A549 (cell line): ENCODE data around the gene ARF1. TPM values are rescaled to one million over a fixed set of nuclear protein-coding genes. Genes with fewer than 3 reads are reported as not detected.

ENCODE experiments used
- ATAC-seq, 2 experiments: fragments of 200-7000 bp in 1 of 2; fragments of >200 bp in 1 of 2; cut with Nextera tagmentation in 1 of 2; cut with Tn5 transposase in 1 of 2; 3 replicates each; pipeline versions ENCODE4 v1.8.0 to v1.9.1; 2018 to 2020; ENCODE audit warnings: mild to moderate bottlenecking in 1 of 2, moderate library complexity in 1 of 2
- CTCF ChIA-PET: fragments of 300-600 bp; sonication (Branson Sonifier 250); formaldehyde crosslinking; extraction: SDS; loops from one replicate; lab custom pipeline; 2021; ENCODE audit warnings: antibody characterized with exemption, inconsistent platforms; lab: Yijun Ruan, JAX
- POLR2A ChIA-PET: fragments of 350-600 bp; formaldehyde crosslinking; extraction: SDS; loops from one replicate; lab custom pipeline; 2021; ENCODE audit warnings: antibody characterized with exemption, inconsistent platforms; lab: Yijun Ruan, JAX
- DNase-seq, 2 experiments: peaks; one replicate each; pipeline versions ENCODE4 v3.0.0 to v3.0.0-alpha.2; 2011 to 2016; ENCODE audit warnings: low read depth in 1 of 2, low spot score in 1 of 2
- FAIRE-seq: peaks from 2 replicates; lab custom pipeline; 2011; peaks lifted over from hg19 to GRCh38; lab: Jason Lieb, UNC
- H3K27ac ChIP-seq, 2 experiments: fragments of >200 bp; sonication (Bioruptor Twin); formaldehyde crosslinking; 3 replicates each; pipeline ENCODE4 v1.5.1; 2016 to 2017
- H3K4me1 ChIP-seq: fragments of >200 bp; sonication (Bioruptor Twin); formaldehyde crosslinking; 3 replicates; pipeline ENCODE4 v1.6.1; 2016
- H3K4me2 ChIP-seq: fragments of >200 bp; sonication (Bioruptor Twin); formaldehyde crosslinking; 3 replicates; pipeline ENCODE4 v1.6.1; 2016
- H3K4me3 ChIP-seq: fragments of >200 bp; sonication (Bioruptor Twin); formaldehyde crosslinking; 3 replicates; pipeline ENCODE4 v1.5.1; 2016
- H3K9me3 ChIP-seq: fragments of >200 bp; sonication (Bioruptor Twin); formaldehyde crosslinking; 3 replicates; pipeline ENCODE4 v1.6.1; 2016
- CBX8 ChIP-seq: fragments of 200-600 bp; sonication (generic); IDR thresholded peaks from 2 replicates; pipeline ENCODE4 v1.6.1; 2016
- CHD4 ChIP-seq: fragments of 200-600 bp; sonication (generic); IDR thresholded peaks from 2 replicates; pipeline ENCODE4 v1.6.1; 2016; ENCODE audit warnings: antibody characterized with exemption, mild to moderate bottlenecking, borderline replicate concordance
- EP300 ChIP-seq, 2 experiments: fragments of >200 bp; sonication (Bioruptor Twin); formaldehyde crosslinking; IDR thresholded peaks; 2 replicates in 1 of 2; 3 replicates in 1 of 2; pipeline ENCODE4 v1.6.1; 2016 to 2017
- ESRRA ChIP-seq: fragments of 150-350 bp; IDR thresholded peaks from 2 replicates; pipeline ENCODE4 v1.6.1; 2014; ENCODE audit warnings: mild to moderate bottlenecking, low read length, borderline replicate concordance
- FOSL2 ChIP-seq, 2 experiments: fragments of 450-650 bp in 1 of 2; fragments of >200 bp in 1 of 2; sonication (Bioruptor Twin) in 1 of 2; formaldehyde crosslinking; IDR thresholded peaks; 2 replicates each; pipeline versions ENCODE4 v1.5.0 to v1.6.1; 2016 to 2020; ENCODE audit warnings: mild to moderate bottlenecking in 1 of 2, moderate library complexity in 1 of 2
- HEYL ChIP-seq: fragments of 250-450 bp; sonication (Bioruptor Pico); IDR thresholded peaks from 2 replicates; pipeline ENCODE4 v1.8.0; 2021; ENCODE audit warnings: mild to moderate bottlenecking, moderate library complexity
- HOXB5 ChIP-seq: fragments of 250-450 bp; sonication (Bioruptor Pico); IDR thresholded peaks from 2 replicates; pipeline ENCODE4 v1.5.0; 2020; ENCODE audit warnings: mild to moderate bottlenecking, moderate library complexity
- KDM5A ChIP-seq: fragments of 200-600 bp; sonication (generic); IDR thresholded peaks from 2 replicates; pipeline ENCODE4 v1.6.1; 2016; ENCODE audit warnings: antibody characterized with exemption, mild to moderate bottlenecking
- MAFK ChIP-seq: fragments of 450-650 bp; IDR thresholded peaks from 2 replicates; pipeline ENCODE4 v1.6.1; 2014; ENCODE audit not compliant: partially characterized antibody
- MAZ ChIP-seq: fragments of 150-350 bp; IDR thresholded peaks from 2 replicates; pipeline ENCODE4 v1.6.1; 2014; ENCODE audit warnings: antibody characterized with exemption, low read depth, low read length, borderline replicate concordance
- NR3C1 ChIP-seq: fragments of >200 bp; sonication (Bioruptor Twin); formaldehyde crosslinking; IDR thresholded peaks from 3 replicates; pipeline ENCODE4 v1.6.1; 2017
- PHF8 ChIP-seq: fragments of 200-600 bp; sonication (generic); IDR thresholded peaks from 2 replicates; pipeline ENCODE4 v1.6.1; 2016; ENCODE audit warnings: low read depth, mild to moderate bottlenecking, antibody characterized with exemption, moderate library complexity, borderline replicate concordance
- RFX5 ChIP-seq: fragments of 450-650 bp; IDR thresholded peaks from 2 replicates; pipeline ENCODE4 v1.7.1; 2014; ENCODE audit warnings: antibody characterized with exemption, mild to moderate bottlenecking, moderate library complexity
- SREBF2 ChIP-seq: fragments of 450-650 bp; IDR thresholded peaks from 2 replicates; pipeline ENCODE4 v1.6.1; 2014; ENCODE audit warnings: mild to moderate bottlenecking, moderate library complexity
- ZC3H11A ChIP-seq: fragments of 450-650 bp; IDR thresholded peaks from 2 replicates; pipeline ENCODE4 v1.6.1; 2014; ENCODE audit warnings: antibody characterized with exemption, mild to moderate bottlenecking
- ZFP36 ChIP-seq: fragments of 450-650 bp; IDR thresholded peaks from 2 replicates; pipeline ENCODE4 v1.6.1; 2014; ENCODE audit warnings: borderline replicate concordance; ENCODE audit not compliant: partially characterized antibody
- ZNF302 ChIP-seq: fragments of 250-450 bp; sonication (Bioruptor Pico); IDR thresholded peaks from 2 replicates; pipeline ENCODE4 v1.9.0; 2021; ENCODE audit warnings: inconsistent platforms, mild to moderate bottlenecking, moderate library complexity
- ZSCAN20 ChIP-seq: fragments of 250-450 bp; sonication (Bioruptor Pico); IDR thresholded peaks from 2 replicates; pipeline ENCODE4 v1.8.0; 2022; ENCODE audit warnings: mild to moderate bottlenecking, moderate library complexity
- WGBS: methylation state at CpG from one replicate; pipeline ENCODE4 v1.1.6; 2017; ENCODE audit errors: missing lambda C conversion rate; 5-methylcytosine and 5-hydroxymethylcytosine counted together
- polyA plus RNA-seq, 4 experiments: library from polyadenylated mRNA; depleted of rRNA in 3 of 4; stranded (reverse); fragments of >200 nt; fragmentation: RNase III in 1 of 4; extraction: RNeasy Plus Mini Kit Qiagen cat#74134 plus additional on column Dnase treatment in 1 of 4; gene quantifications; 2 replicates in 3 of 4; 3 replicates in 1 of 4; pipeline ENCODE4 v1.2.3, GENCODE V29; 2011 to 2017
- TF ChIP-seq, protein P1 (sequence below): fragments of 250-450 bp; sonication (Bioruptor Pico); IDR thresholded peaks from 2 replicates; pipeline ENCODE4 v1.5.0; 2021; ENCODE audit warnings: mild to moderate bottlenecking, moderate library complexity, borderline replicate concordance
- TF ChIP-seq, protein P2 (sequence below): IDR thresholded peaks from 2 replicates; pipeline ENCODE4 v1.6.1; 2012
- TF ChIP-seq, protein P3 (sequence below): fragments of 250-450 bp; sonication (Bioruptor Pico); IDR thresholded peaks from 2 replicates; pipeline ENCODE4 v1.5.0; 2020; ENCODE audit warnings: low read depth, mild to moderate bottlenecking, moderate library complexity
- TF ChIP-seq, protein P4 (sequence below): fragments of >200 bp; sonication (Bioruptor Twin); formaldehyde crosslinking; IDR thresholded peaks from 3 replicates; pipeline ENCODE4 v1.5.1; 2016

ARF1 gene
- polyA plus RNA-seq, 2 of the 4 experiments (the other 2 are of a cell fraction) = 297 to 376 TPM

DNA sequence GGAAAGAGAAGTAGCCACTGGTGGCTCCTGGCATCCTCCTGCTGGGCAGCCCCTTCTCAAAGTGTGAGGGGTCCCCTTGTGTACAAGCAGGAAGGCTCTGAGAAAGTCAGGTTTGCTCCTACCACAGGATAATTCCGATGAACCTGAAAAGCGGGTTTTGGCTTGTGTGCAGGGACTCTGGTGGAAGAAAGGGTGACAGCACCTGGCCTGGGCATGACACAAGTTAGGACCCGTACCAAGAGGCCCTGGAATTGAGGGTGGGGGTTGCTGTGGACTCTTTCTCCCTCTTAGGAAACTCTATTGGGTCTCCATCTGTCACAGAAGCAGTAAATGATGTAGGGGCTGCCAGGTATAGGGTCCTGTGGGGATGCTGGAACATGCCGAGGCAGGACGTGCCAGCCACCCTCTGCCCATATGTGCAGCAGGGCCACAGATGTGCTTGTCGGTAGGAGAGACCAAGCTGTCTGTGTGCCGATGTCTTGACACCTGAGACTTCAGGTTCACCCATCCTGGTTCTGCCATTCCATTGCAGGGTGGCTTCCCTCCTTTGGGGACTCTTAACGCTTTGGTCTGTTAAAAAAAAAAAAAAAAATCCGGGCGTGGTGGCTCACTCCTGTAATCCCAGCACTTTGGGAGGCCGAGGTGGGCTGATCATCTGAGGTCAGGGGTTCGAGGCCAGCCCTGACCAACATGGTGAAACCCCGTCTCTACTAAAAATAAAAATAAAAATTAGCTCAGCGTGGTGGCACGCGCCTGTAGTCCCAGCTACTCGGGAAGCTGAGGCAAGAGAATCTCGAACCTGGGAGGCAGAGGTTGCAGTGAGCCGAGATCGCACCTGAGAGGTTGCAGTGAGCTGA lies 10.8 kb downstream of the ARF1 start:
- ChIA-PET CTCF (interaction anchor here (0.9 to 3.1 kb wide), 6 partner anchors 9 to 94 kb away, joined by 3 to 18 read pairs (median 5); partner anchors contain the start of genes IBA57 and MRPL55), POLR2A (interaction anchor here (0.5 to 0.7 kb wide), 2 partner anchors 35 to 72 kb away, joined by 3 to 4 read pairs; partner anchors contain the start of gene IBA57)
- FAIRE-seq = no peak

DNA sequence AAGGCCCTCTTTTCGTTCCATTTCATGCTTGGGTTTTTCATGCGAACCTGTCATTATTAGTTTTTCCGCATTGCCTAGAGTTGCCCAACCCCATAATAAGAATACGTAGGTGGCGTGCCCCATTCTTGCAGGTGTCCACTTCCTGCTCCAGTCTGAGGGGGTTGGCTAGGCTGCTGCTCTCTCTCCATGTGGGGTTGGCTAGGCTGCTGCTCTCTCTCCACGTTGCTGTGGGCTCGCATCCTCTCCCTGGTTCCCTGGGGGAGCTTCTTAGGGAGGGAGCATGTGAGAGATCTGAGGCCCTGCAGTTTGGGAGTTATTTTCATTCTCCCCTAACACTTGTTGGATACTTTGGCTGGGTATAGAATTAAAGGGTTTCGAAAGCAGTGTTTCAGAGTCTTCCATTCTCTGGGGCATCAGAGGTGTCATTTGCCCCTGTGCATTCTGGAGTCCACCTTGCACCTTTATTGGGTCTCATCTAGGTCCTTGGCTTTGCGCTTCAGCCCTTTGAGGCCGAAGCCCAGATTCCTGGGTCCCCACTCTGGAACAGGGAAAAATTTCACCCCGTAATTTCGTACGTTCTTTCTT lies 12.0 kb downstream of the ARF1 start:
- WGBS = 88% methylated on average over 13 of the region's 13 CpGs

More for the DNA sequence above, 10.8 kb downstream of the ARF1 start:
- H3K4me3 ChIP-seq = no peak overlapping the region
- peaks cover 25% of the 10 kb centered on the region for H3K4me1 ChIP-seq
- no peak for ATAC-seq
- WGBS = 93% methylated on average over 18 of the region's 20 CpGs
- peaks cover 28% of the 10 kb centered on the region for H3K9me3 ChIP-seq
- no peak overlapping the region for H3K4me2 ChIP-seq
- no peak overlapping the region for H3K27ac ChIP-seq
- TF ChIP-seq HOXB5 (CRISPR knock-in tag) (no peak), HEYL (CRISPR knock-in tag) (no peak), PHF8 (no peak), ZNF302 (CRISPR knock-in tag) (no peak), CBX8 (no peak), MAZ (no peak), RFX5 (no peak)
- DNase-seq = no peak

DNA sequence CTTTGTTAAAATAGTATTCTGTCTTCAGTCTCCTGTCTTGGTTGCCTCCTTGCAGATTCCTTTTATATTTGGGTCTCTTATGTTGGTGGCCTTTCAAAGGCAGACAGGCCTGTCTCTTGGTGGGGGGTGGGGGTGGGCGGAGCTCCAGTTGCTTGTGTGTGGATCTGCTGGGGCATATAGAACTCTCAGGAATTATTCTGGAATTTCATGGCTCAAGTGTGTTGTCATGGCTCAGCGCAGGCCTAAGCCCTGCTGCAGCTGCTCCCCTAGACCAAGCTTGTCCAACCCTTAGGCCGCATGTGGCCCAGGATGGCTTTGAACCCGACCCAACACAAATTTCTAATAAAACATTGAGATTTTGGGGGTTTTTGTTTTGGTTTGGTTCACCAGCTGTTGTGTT lies 12.7 kb downstream of the ARF1 start:
- Histone ChIP-seq H3K4me1 (peaks cover 7% of the 10 kb centered on the region; the same call in 2 of the 3 replicates), H3K4me3 (no peak overlapping the region), H3K4me2 (no peak overlapping the region), H3K27ac (no peak overlapping the region), H3K9me3 (peaks cover 28% of the 10 kb centered on the region)
- TF ChIP-seq KDM5A (no peak), MAZ (no peak), PHF8 (no peak), NR3C1 (no peak), SREBF2 (no peak), ESRRA (no peak), EP300 (IDR thresholded peaks at IDR 0.05) (no peak), MAFK (no peak), CHD4 (no peak), HEYL (CRISPR knock-in tag) (no peak), ZFP36 (no peak), FOSL2 (IDR thresholded peaks at IDR 0.05) (no peak), FOSL2 (CRISPR knock-in tag; IDR thresholded peaks at IDR 0.05) (no peak), ZSCAN20 (CRISPR knock-in tag) (no peak)
- TF ChIP-seq, protein P1, sequence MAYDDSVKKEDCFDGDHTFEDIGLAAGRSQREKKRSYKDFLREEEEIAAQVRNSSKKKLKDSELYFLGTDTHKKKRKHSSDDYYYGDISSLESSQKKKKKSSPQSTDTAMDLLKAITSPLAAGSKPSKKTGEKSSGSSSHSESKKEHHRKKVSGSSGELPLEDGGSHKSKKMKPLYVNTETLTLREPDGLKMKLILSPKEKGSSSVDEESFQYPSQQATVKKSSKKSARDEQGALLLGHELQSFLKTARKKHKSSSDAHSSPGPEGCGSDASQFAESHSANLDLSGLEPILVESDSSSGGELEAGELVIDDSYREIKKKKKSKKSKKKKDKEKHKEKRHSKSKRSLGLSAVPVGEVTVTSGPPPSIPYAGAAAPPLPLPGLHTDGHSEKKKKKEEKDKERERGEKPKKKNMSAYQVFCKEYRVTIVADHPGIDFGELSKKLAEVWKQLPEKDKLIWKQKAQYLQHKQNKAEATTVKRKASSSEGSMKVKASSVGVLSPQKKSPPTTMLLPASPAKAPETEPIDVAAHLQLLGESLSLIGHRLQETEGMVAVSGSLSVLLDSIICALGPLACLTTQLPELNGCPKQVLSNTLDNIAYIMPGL (CRISPR knock-in tag) = no peak
- TF ChIP-seq, protein P2, sequence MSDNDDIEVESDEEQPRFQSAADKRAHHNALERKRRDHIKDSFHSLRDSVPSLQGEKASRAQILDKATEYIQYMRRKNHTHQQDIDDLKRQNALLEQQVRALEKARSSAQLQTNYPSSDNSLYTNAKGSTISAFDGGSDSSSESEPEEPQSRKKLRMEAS = no peak
- TF ChIP-seq, protein P3, sequence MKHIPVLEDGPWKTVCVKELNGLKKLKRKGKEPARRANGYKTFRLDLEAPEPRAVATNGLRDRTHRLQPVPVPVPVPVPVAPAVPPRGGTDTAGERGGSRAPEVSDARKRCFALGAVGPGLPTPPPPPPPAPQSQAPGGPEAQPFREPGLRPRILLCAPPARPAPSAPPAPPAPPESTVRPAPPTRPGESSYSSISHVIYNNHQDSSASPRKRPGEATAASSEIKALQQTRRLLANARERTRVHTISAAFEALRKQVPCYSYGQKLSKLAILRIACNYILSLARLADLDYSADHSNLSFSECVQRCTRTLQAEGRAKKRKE (CRISPR knock-in tag) = no peak
- TF ChIP-seq, protein P4, sequence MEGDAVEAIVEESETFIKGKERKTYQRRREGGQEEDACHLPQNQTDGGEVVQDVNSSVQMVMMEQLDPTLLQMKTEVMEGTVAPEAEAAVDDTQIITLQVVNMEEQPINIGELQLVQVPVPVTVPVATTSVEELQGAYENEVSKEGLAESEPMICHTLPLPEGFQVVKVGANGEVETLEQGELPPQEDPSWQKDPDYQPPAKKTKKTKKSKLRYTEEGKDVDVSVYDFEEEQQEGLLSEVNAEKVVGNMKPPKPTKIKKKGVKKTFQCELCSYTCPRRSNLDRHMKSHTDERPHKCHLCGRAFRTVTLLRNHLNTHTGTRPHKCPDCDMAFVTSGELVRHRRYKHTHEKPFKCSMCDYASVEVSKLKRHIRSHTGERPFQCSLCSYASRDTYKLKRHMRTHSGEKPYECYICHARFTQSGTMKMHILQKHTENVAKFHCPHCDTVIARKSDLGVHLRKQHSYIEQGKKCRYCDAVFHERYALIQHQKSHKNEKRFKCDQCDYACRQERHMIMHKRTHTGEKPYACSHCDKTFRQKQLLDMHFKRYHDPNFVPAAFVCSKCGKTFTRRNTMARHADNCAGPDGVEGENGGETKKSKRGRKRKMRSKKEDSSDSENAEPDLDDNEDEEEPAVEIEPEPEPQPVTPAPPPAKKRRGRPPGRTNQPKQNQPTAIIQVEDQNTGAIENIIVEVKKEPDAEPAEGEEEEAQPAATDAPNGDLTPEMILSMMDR = no peak
- ATAC-seq = no peak
- DNase-seq = no peak
- 93% methylated on average over 4 of the region's 4 CpGs for WGBS
- FAIRE-seq = no peak
- ChIA-PET POLR2A (no interaction called here), CTCF (interaction anchor here (1.0 to 1.8 kb wide), 2 partner anchors 70 to 333 kb away, joined by 3 to 7 read pairs; partner anchors contain the start of gene IBA57)

More for the DNA sequence above, 12.0 kb downstream of the ARF1 start:
- peaks cover 12% of the 10 kb centered on the region; the same call in 2 of the 3 replicates for H3K4me1 ChIP-seq
- no peak for DNase-seq
- TF ChIP-seq, protein P2 = no peak
- TF ChIP-seq ZC3H11A = no peak
- TF ChIP-seq, all 56 proteins: peak for 0
- no peak overlapping the region for H3K4me3 ChIP-seq
- H3K9me3 ChIP-seq = peaks cover 28% of the 10 kb centered on the region
- no peak for ATAC-seq
- ChIA-PET POLR2A (no interaction called here), CTCF (interaction anchor here (1.8 kb wide), 1 partner anchor 71 kb away, joined by 7 read pairs; the partner anchor contains the start of gene IBA57)
- FAIRE-seq = no peak
- H3K4me2 ChIP-seq = no peak overlapping the region
- H3K27ac ChIP-seq = no peak overlapping the region
